HEK293T (cell line): ENCODE measurements around the gene GSTM1.
A peak's percentile ranks its signal among the peaks of the same experiment; 100 is the strongest.
"Not testable (repeated sequence)": the region's sequence is repeated elsewhere in the genome, so short reads cannot be mapped to it uniquely, and the experiment has no call there.

Source experiments
- CTCF ChIA-PET: fragments of 350-600 bp; formaldehyde crosslinking; extraction: SDS; loops from one replicate; lab custom pipeline; 2021; ENCODE audit warnings: antibody characterized with exemption, inconsistent platforms; lab: Yijun Ruan, JAX
- POLR2A ChIA-PET: fragments of 350-600 bp; formaldehyde crosslinking; extraction: SDS; loops from one replicate; lab custom pipeline; 2020; ENCODE audit warnings: antibody characterized with exemption, inconsistent platforms; lab: Yijun Ruan, JAX
- DNase-seq: peaks from one replicate; pipeline ENCODE4 v3.0.0; 2012; ENCODE audit warnings: mixed read lengths; ENCODE audit errors: extremely low spot score
- ARNT ChIP-seq: fragments of 450-650 bp; IDR thresholded peaks from 2 replicates; pipeline ENCODE4 v1.6.1; 2017; ENCODE audit warnings: mild to moderate bottlenecking
- BHLHE40 ChIP-seq: fragments of 450-650 bp; IDR thresholded peaks from 2 replicates; pipeline ENCODE4 v1.6.1; 2016; ENCODE audit warnings: mild to moderate bottlenecking, moderate library complexity, borderline replicate concordance
- CTBP1 ChIP-seq: fragments of 450-650 bp; IDR thresholded peaks from 2 replicates; pipeline ENCODE4 v1.6.1; 2016; ENCODE audit warnings: borderline replicate concordance
- ELF4 ChIP-seq: fragments of 450-650 bp; IDR thresholded peaks from 2 replicates; pipeline ENCODE4 v1.6.1; 2017; ENCODE audit warnings: antibody characterized with exemption
- FOXK2 ChIP-seq: fragments of 450-650 bp; IDR thresholded peaks from 2 replicates; pipeline ENCODE4 v1.6.1; 2016; ENCODE audit warnings: mild to moderate bottlenecking
- FOXM1 ChIP-seq: fragments of 450-650 bp; IDR thresholded peaks from 2 replicates; pipeline ENCODE4 v1.6.1; 2017; ENCODE audit warnings: mild to moderate bottlenecking, borderline replicate concordance
- HDGF ChIP-seq: fragments of 450-650 bp; IDR thresholded peaks from 2 replicates; pipeline ENCODE4 v1.6.1; 2017; ENCODE audit warnings: antibody characterized with exemption, borderline replicate concordance
- L3MBTL2 ChIP-seq: fragments of 450-650 bp; conservative IDR thresholded peaks from 2 replicates; pipeline ENCODE4 v1.6.1; 2016; ENCODE audit warnings: mild to moderate bottlenecking
- LEF1 ChIP-seq: fragments of 450-650 bp; IDR thresholded peaks from 2 replicates; pipeline ENCODE4 v1.6.1; 2017; ENCODE audit warnings: mild to moderate bottlenecking, borderline replicate concordance
- NFRKB ChIP-seq: fragments of 450-650 bp; IDR thresholded peaks from 2 replicates; pipeline ENCODE4 v1.6.1; 2016; ENCODE audit warnings: mild to moderate bottlenecking, moderate library complexity
- PKNOX1 ChIP-seq: fragments of 450-650 bp; IDR thresholded peaks from 2 replicates; pipeline ENCODE4 v1.6.1; 2016
- SP1 ChIP-seq: fragments of 450-650 bp; IDR thresholded peaks from 2 replicates; pipeline ENCODE4 v1.6.1; 2017
- SUZ12 ChIP-seq: fragments of 450-650 bp; IDR thresholded peaks from 2 replicates; pipeline ENCODE4 v1.6.1; 2016; ENCODE audit warnings: mild to moderate bottlenecking
- TARDBP ChIP-seq: fragments of 450-650 bp; IDR thresholded peaks from 2 replicates; pipeline ENCODE4 v1.6.1; 2016
- ZNF384 ChIP-seq: fragments of 450-650 bp; IDR thresholded peaks from 2 replicates; pipeline ENCODE4 v1.6.1; 2016

The GSTM1 gene

GRCh38 chr1:109677459-109677858, 10.2 kb upstream of the GSTM1 start:
- ChIA-PET POLR2A (interaction anchor here (1.1 kb wide), 1 partner anchor 9 kb away, joined by 4 read pairs; the partner anchor contains the start of gene GSTM2), CTCF (no interaction called here)
- DNase-seq = peak; percentile 0
- TF ChIP-seq PKNOX1 = no peak
- TF ChIP-seq SP1 = no peak
- no peak for TF ChIP-seq FOXM1
- TF ChIP-seq BHLHE40 = no peak
- TF ChIP-seq LEF1 = no peak
- TF ChIP-seq ARNT = no peak

- DNase-seq, CTCF ChIA-PET, POLR2A ChIA-PET: not testable (repeated sequence)
These were observed 9.0 kb upstream of the GSTM1 start for GRCh38 chr1:109678637-109679036.

- POLR2A ChIA-PET, CTCF ChIA-PET, DNase-seq: not testable (repeated sequence)
These were observed 2.8 kb upstream of the GSTM1 start for GRCh38 chr1:109684777-109685176.

GRCh38 chr1:109685399-109685798, 2.2 kb upstream of the GSTM1 start:
- CTCF ChIA-PET, DNase-seq, POLR2A ChIA-PET: not testable (repeated sequence)

GRCh38 chr1:109685890-109686289, 1.7 kb upstream of the GSTM1 start:
- DNase-seq, CTCF ChIA-PET, POLR2A ChIA-PET: not testable (repeated sequence)

GRCh38 chr1:109687109-109687508, 508 bp upstream of the GSTM1 start:
- POLR2A ChIA-PET, CTCF ChIA-PET, DNase-seq: not testable (repeated sequence)

- DNase-seq = no peak
- TF ChIP-seq SP1 (no peak), FOXM1 (no peak), HDGF (no peak), TARDBP (no peak), FOXK2 (no peak), NFRKB (no peak), ARNT (no peak), BHLHE40 (no peak), SUZ12 (no peak), CTBP1 (no peak), LEF1 (no peak), L3MBTL2 (no peak), ELF4 (no peak), PKNOX1 (no peak), ZNF384 (no peak)
- POLR2A ChIA-PET = no interaction called here
- CTCF ChIA-PET = no interaction called here
These were observed 2.3 kb downstream of the GSTM1 start for GRCh38 chr1:109689844-109690405.

GRCh38 chr1:109691759-109692158, 4.1 kb downstream of the GSTM1 start:
- ChIA-PET POLR2A (no interaction called here), CTCF (no interaction called here)
- TF ChIP-seq LEF1 = no peak
- no peak for DNase-seq

- POLR2A ChIA-PET, CTCF ChIA-PET: not testable (repeated sequence)
These were observed 6.8 kb downstream of the GSTM1 start for GRCh38 chr1:109694400-109694799.

GRCh38 chr1:109695138-109695537, 7.5 kb downstream of the GSTM1 start:
- CTCF ChIA-PET, DNase-seq, POLR2A ChIA-PET: not testable (repeated sequence)

More at GRCh38 chr1:109694400-109694799, 6.8 kb downstream of the GSTM1 start:
- not testable (repeated sequence) for DNase-seq
